ENCODE measurements around the gene SYPL1.

GRCh38 chr7:106119719-106120118, 7.6 kb upstream of the SYPL1 start:
- TF ChIP-seq EZH2 (IDR thresholded peaks at IDR 0.05) (no peak), POLR2AphosphoS5 (IDR thresholded peaks at IDR 0.05; ENCODE audit: borderline replicate concordance, low read depth, low read length) (no peak)
